ENCODE results near the gene ATG4B. TPM values are rescaled to one million over a fixed set of nuclear protein-coding genes. Genes with fewer than 3 reads are reported as not detected.

Gene ATG4B
- polyA plus RNA-seq, 1 donor from 2014 or later: 128 TPM

GRCh38 chr2:241668354-241668753, 30.9 kb downstream of the ATG4B start:
- H3K9ac ChIP-seq (ENCODE audit: low read length): no peak overlapping the region
- H2AFZ ChIP-seq (ENCODE audit: low read depth, low read length): no peak overlapping the region
- no peaks in the 10 kb centered on the region for H3F3A ChIP-seq (ENCODE audit: insufficient read depth, low read length, poor library complexity, severe bottlenecking)
- no peaks in the 10 kb centered on the region for H3K79me2 ChIP-seq (replicated peaks; ENCODE audit: insufficient read depth, low read length)
- peaks cover 6% of the 10 kb centered on the region for H3K36me3 ChIP-seq (ENCODE audit: insufficient read depth, low read length)
- TF ChIP-seq RAD21 (conservative IDR thresholded peaks at IDR 0.05) (no peak), EZH2 (IDR thresholded peaks at IDR 0.05; ENCODE audit: borderline replicate concordance, insufficient read depth, low read length, poor library complexity, severe bottlenecking) (no peak), REST (IDR thresholded peaks at IDR 0.05; ENCODE audit: borderline replicate concordance) (no peak), MXI1 (conservative IDR thresholded peaks at IDR 0.05; ENCODE audit: poor library complexity, severe bottlenecking) (no peak), SMC3 (conservative IDR thresholded peaks at IDR 0.05; ENCODE audit: poor library complexity) (no peak), EP300 (conservative IDR thresholded peaks at IDR 0.05; ENCODE audit: poor library complexity, severe bottlenecking) (no peak), TAF1 (IDR thresholded peaks at IDR 0.05; ENCODE audit: low read depth) (no peak), POLR2AphosphoS5 (IDR thresholded peaks at IDR 0.05) (no peak), CTCF (IDR thresholded peaks at IDR 0.05; ENCODE audit: poor library complexity, severe bottlenecking) (no peak)
- H3K9me3 ChIP-seq (ENCODE audit: low read length): no peaks in the 10 kb centered on the region
- H3K4me3 ChIP-seq (ENCODE audit: low read length): no peak overlapping the region
- H3K4me2 ChIP-seq (ENCODE audit: low read length): no peak overlapping the region
- no peak overlapping the region for H3K27ac ChIP-seq (ENCODE audit: low read length)
- no peaks in the 10 kb centered on the region for H4K20me1 ChIP-seq (ENCODE audit: insufficient read depth)
- no peaks in the 10 kb centered on the region for H3K9me2 ChIP-seq (ENCODE audit: insufficient read depth, low read length)
- H3K27me3 ChIP-seq (ENCODE audit: insufficient read depth, low read depth, low read length): no peaks in the 10 kb centered on the region

- TF ChIP-seq TAF1 (IDR thresholded peaks at IDR 0.05; ENCODE audit: low read depth): no peak
- TF ChIP-seq RAD21 (conservative IDR thresholded peaks at IDR 0.05): no peak
- no peak for TF ChIP-seq POLR2AphosphoS5 (IDR thresholded peaks at IDR 0.05)
- TF ChIP-seq CTCF (IDR thresholded peaks at IDR 0.05; ENCODE audit: poor library complexity, severe bottlenecking): no peak
- TF ChIP-seq REST (IDR thresholded peaks at IDR 0.05; ENCODE audit: borderline replicate concordance): no peak
- TF ChIP-seq EZH2 (IDR thresholded peaks at IDR 0.05; ENCODE audit: borderline replicate concordance, insufficient read depth, low read length, poor library complexity, severe bottlenecking): no peak
- no peak for TF ChIP-seq SMC3 (conservative IDR thresholded peaks at IDR 0.05; ENCODE audit: poor library complexity)
- no peak for TF ChIP-seq EP300 (conservative IDR thresholded peaks at IDR 0.05; ENCODE audit: poor library complexity, severe bottlenecking)
- TF ChIP-seq MXI1 (conservative IDR thresholded peaks at IDR 0.05; ENCODE audit: poor library complexity, severe bottlenecking): no peak
- Histone ChIP-seq H3K27ac (ENCODE audit: low read length) (no peak overlapping the region), H3F3A (ENCODE audit: insufficient read depth, low read length, poor library complexity, severe bottlenecking) (no peaks in the 10 kb centered on the region), H4K20me1 (ENCODE audit: insufficient read depth) (no peaks in the 10 kb centered on the region), H2AFZ (ENCODE audit: low read depth, low read length) (no peak overlapping the region), H3K27me3 (ENCODE audit: insufficient read depth, low read depth, low read length) (no peaks in the 10 kb centered on the region), H3K4me2 (ENCODE audit: low read length) (no peak overlapping the region), H3K9me3 (ENCODE audit: low read length) (no peaks in the 10 kb centered on the region), H3K4me3 (ENCODE audit: low read length) (no peak overlapping the region), H3K79me2 (replicated peaks; ENCODE audit: insufficient read depth, low read length) (no peaks in the 10 kb centered on the region), H3K9ac (ENCODE audit: low read length) (no peak overlapping the region), H3K9me2 (ENCODE audit: insufficient read depth, low read length) (no peaks in the 10 kb centered on the region), H3K36me3 (ENCODE audit: insufficient read depth, low read length) (peaks cover 6% of the 10 kb centered on the region)
Measured at GRCh38 chr2:241668839-241669238, 31.3 kb downstream of the ATG4B start.

Data from neural cell (in vitro differentiated cells).